Measurements from ENCODE around the gene POLD2.

POLD2 gene

GRCh38 chr7:44112997-44113763 lies 10.2 kb downstream of the POLD2 start:
- no peak for DNase-seq

DNA sequence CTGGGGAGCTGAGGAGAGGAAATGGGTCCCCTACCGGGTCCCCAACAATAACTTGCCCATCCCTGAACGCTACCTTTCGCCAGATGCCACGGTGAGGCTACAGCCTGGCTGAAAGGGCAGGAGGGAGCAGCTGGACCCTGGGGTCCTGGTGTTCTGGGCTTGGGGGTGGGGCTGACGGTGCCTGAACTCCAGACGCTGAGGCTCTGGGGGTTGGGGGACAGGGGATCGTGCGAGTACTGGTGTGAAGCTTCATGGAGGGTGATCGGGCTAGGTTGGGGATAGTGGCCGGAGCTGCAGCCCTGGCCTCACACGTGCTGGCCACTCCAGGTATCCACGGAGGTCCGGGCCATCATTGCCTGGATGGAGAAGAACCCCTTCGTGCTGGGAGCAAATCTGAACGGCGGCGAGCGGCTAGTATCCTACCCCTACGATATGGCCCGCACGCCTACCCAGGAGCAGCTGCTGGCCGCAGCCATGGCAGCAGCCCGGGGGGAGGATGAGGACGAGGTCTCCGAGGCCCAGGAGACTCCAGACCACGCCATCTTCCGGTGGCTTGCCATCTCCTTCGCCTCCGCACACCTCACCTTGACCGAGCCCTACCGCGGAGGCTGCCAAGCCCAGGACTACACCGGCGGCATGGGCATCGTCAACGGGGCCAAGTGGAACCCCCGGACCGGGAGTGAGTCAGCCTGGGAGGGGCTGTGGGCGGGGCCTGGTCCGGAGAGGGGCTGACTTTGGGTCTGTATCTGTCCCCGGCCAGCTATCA lies 10.9 kb downstream of the POLD2 start:
- no peak for DNase-seq

DNA sequence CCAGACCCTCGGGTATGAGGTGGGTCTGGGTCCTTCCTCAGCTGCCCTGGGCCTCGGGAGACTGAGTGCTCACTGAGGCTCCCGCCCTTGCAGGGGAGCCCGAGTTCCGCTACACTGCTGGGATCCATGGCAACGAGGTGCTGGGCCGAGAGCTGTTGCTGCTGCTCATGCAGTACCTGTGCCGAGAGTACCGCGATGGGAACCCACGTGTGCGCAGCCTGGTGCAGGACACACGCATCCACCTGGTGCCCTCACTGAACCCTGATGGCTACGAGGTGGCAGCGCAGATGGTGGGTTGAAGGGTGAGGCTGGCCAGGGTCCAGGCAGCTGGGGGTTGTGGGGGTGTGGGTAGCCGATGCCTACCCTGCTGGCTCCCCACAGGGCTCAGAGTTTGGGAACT lies 11.6 kb downstream of the POLD2 start:
- DNase-seq: no peak

- DNase-seq: no peak
Measured at GRCh38 chr7:44110719-44111635, 12.4 kb downstream of the POLD2 start.

- no peak for DNase-seq
Measured at GRCh38 chr7:44109991-44110390, 13.4 kb downstream of the POLD2 start.

GRCh38 chr7:44108768-44109750 lies 14.3 kb downstream of the POLD2 start:
- no peak for DNase-seq

- DNase-seq: no peak
Measured at GRCh38 chr7:44107961-44108767, 15.2 kb downstream of the POLD2 start.

- DNase-seq: no peak
Measured at GRCh38 chr7:44107116-44107960, 16.0 kb downstream of the POLD2 start.

DNA sequence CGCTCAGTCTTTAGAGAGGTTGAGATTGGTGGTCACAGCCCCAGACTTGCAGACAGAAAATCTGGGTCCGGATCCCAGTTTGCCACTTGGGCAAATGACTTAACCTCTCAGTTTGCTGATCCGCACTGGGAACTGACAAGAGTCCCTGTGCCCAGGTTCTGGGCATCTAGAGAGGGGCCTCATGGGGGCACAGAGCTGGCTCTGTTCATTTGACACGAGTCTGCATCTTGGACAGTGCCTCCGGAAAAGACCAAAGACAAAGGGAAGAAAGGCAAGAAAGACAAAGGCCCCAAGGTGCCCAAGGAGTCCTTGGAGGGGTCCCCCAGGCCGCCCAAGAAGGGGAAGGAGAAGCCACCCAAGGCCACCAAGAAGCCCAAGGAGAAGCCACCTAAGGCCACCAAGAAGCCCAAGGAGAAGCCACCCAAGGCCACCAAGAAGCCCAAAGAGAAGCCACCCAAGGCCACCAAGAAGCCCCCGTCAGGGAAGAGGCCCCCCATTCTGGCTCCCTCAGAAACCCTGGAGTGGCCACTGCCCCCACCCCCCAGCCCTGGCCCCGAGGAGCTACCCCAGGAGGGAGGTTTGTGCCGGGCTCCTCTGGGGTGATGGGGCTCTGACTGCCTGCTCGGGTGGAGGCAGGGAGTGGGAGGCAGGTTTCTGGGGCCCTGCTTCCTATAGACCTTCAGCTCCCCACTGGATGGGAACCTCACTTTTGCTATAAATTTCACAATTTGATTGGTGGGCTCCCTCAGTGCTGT lies 16.9 kb downstream of the POLD2 start:
- no peak for DNase-seq

- DNase-seq: no peak
Measured at GRCh38 chr7:44105832-44106231, 17.5 kb downstream of the POLD2 start.

DNA sequence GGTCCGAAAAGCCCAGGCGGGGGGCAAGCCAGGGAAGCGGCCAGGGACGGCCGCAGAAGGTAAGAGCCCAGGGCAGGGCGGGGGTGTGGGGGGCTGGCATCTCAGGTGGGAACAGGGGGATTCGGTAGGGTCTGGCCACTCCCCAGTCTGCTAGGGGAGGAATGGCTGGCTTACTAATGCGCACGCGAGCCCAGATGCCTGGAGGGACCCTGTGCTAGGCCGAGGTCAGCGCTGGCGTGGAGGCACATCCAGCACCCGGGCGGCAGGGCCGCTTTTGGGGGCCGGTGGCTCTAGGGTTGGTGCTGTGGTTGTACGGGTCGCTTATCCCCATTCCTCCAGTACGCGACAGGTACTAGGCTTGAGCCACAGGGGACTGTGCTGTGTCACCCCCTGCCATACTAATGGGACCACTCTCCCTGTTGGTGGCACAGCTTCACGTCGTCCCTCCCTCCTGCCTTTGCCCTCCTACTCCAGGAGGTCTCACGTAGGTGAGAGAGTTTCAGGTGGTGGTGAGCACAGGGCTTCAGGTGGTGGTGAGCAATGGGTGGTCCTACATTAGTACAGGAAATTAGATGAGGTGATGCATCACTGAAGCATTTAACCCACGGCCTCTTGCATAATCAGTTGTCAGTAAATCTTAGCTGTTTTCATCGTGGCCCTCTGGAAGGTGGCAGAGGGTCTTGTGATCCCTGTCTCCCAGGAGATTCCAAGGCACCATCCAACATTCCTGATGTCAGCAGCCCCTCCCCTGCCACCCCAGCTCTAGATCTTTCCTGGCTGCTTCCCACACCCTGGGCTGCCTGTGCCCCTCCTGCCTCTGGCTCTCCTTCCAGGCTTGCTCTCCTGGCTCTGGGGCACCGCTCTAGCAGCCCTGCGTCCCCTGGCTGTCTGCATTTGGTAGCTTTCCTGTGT lies 18.2 kb downstream of the POLD2 start:
- no peak for DNase-seq

DNA sequence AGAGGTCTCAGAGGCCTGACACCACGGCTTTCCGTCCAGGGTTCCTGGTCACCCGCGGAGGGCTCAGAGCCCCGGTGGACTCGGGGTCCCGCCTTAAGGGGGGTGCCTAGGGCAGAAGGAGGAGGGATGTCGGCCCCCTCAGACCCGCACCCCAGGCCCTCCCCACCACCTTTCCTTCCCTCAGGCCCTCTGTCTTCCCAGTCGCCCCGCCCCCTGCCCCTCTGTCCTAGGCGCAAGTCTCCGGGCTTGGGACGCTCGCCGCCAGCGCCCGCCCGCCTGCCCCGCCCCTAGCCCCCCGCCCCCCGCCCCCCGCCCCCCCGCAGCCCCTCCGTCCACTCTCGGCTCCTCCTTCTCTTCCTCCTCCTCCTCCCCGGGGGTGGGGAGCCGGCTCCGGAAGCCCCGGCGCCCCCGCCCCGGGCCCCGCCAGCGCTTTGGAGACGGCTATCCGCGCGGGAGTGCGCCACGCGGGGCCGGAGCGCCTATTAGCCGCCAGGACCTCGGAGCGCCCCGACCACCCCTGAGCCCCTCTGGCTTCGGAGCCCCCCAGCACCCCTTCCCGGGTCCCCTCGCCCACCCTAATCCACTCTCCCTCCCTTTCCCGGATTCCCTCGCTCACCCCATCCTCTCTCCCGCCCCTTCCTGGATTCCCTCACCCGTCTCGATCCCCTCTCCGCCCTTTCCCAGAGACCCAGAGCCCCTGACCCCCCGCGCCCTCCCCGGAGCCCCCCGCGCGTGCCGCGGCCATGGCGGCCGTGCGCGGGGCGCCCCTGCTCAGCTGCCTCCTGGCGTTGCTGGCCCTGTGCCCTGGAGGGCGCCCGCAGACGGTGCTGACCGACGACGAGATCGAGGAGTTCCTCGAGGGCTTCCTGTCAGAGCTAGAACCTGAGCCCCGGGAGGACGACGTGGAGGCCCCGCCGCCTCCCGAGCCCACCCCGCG lies 19.2 kb downstream of the POLD2 start, which contains the start of gene AEBP1:
Gene AEBP1, plus strand, starts transcription at position 423 of the 937 bp plus-strand sequence. Its CDS starts 321 bp downstream, at position 744.
- no peak for DNase-seq

DNA sequence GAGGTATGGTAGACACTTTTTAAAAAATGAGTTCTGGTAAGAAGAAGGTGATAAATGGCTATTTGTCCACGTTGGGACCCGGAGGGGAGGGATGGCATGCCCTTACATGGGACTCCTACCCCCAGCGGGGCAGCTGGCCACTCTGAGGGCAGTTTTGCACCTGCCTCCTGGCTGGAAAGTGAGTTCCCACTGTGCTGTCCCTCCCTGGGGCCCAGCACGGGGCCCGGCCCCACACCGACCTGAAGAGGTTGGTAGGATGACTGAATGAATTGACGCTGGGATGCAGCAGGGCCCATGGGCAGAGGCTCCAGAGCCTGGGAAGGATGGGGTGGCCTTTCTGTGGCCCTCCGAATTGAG lies 19.8 kb downstream of the POLD2 start:
- DNase-seq: no peak

GRCh38 chr7:44102846-44103565 lies 20.3 kb downstream of the POLD2 start:
- DNase-seq: no peak

GRCh38 chr7:44101966-44102845 lies 21.1 kb downstream of the POLD2 start:
- DNase-seq: no peak
